HepG2 (cell line): ENCODE results near the gene KCND3. TPM values are rescaled to one million over a fixed set of nuclear protein-coding genes. Genes with fewer than 3 reads are reported as not detected.

ENCODE experiments used
- ATAC-seq: fragments of 200-7000 bp; cut with Tn5 transposase; 3 replicates; pipeline ENCODE4 v1.9.1; 2020; ENCODE audit warnings: mild to moderate bottlenecking, moderate library complexity
- BruUV-seq: library from RNA; stranded (reverse); fragments of 400-500 nt; replicated peaks from 2 replicates; lab custom pipeline; 2021; lab: Mats Ljungman, UMichigan
- CTCF ChIA-PET: fragments of 300-600 bp; formaldehyde crosslinking; extraction: SDS; loops from one replicate; lab custom pipeline; 2021; ENCODE audit warnings: low total read pairs, inconsistent platforms, low intra/inter-chr PET ratio; lab: Yijun Ruan, JAX
- POLR2A ChIA-PET: fragments of 350-600 bp; sonication (Branson Sonifier 250); formaldehyde crosslinking; loops from one replicate; lab custom pipeline; 2020; ENCODE audit warnings: antibody characterized with exemption, inconsistent platforms; lab: Yijun Ruan, JAX
- DNase-seq: peaks from one replicate; pipeline ENCODE4 v3.0.0-alpha.2; 2015; ENCODE audit warnings: low spot score
- FAIRE-seq: peaks from 3 replicates; lab custom pipeline; 2011; peaks lifted over from hg19 to GRCh38; lab: Jason Lieb, UNC
- H2AFZ ChIP-seq: one replicate; pipeline ENCODE4 v1.6.1; 2011; ENCODE audit warnings: low read length, inconsistent platforms
- H3K27ac ChIP-seq: fragments of 300-600 bp; 3 replicates; pipeline ENCODE4 v1.8.0; 2011; ENCODE audit warnings: mixed run types, mild to moderate bottlenecking, mixed read lengths, low read length, inconsistent platforms; ENCODE audit not compliant: insufficient read depth; ENCODE audit errors: extremely low read length
- H3K27me3 ChIP-seq, 2 experiments: fragments of 200-600 bp in 1 of 2; 2 replicates in 1 of 2; 3 replicates in 1 of 2; pipeline versions ENCODE4 v1.6.0 to v1.8.0; 2011; ENCODE audit warnings: low read length in 2 of 2, mild to moderate bottlenecking in 2 of 2, moderate library complexity in 2 of 2, inconsistent platforms in 1 of 2; ENCODE audit not compliant: insufficient read depth in 2 of 2, control insufficient read depth in 1 of 2
- H3K36me3 ChIP-seq, 2 experiments: fragments of 200-600 bp in 1 of 2; replicated peaks in 1 of 2; 2 replicates in 1 of 2; 3 replicates in 1 of 2; pipeline versions ENCODE4 v1.5.1 to v1.8.0; 2011; ENCODE audit warnings: low read length in 2 of 2, inconsistent platforms in 1 of 2; ENCODE audit not compliant: insufficient read depth in 2 of 2, control insufficient read depth in 1 of 2
- H3K4me1 ChIP-seq: 2 replicates; pipeline ENCODE4 v1.5.1; 2012; ENCODE audit warnings: low read length, inconsistent platforms; ENCODE audit not compliant: insufficient read depth
- H3K4me2 ChIP-seq: 2 replicates; pipeline ENCODE4 v1.6.0; 2011; ENCODE audit warnings: low read depth, low read length, inconsistent platforms
- H3K4me3 ChIP-seq, 3 experiments: fragments of 200-600 bp in 1 of 3; sonication (generic), shearing (Covaris generic) in 1 of 3; replicated peaks in 1 of 3; 2 replicates each; pipeline ENCODE4 v1.5.1; 2011 to 2016; ENCODE audit warnings: low read length in 3 of 3, inconsistent platforms in 2 of 3, low read depth in 2 of 3, mild to moderate bottlenecking in 2 of 3, control low read depth in 1 of 3, mixed read lengths in 1 of 3; ENCODE audit not compliant: insufficient read depth in 1 of 3
- H3K79me2 ChIP-seq: one replicate; pipeline ENCODE4 v1.6.1; 2011; ENCODE audit warnings: low read length, inconsistent platforms; ENCODE audit not compliant: insufficient read depth
- H3K9ac ChIP-seq: 2 replicates; pipeline ENCODE4 v1.6.0; 2011; ENCODE audit warnings: mild to moderate bottlenecking, low read depth, low read length, inconsistent platforms; ENCODE audit not compliant: insufficient read depth
- H3K9me3 ChIP-seq: 2 replicates; pipeline ENCODE4 v1.5.1; 2012; ENCODE audit warnings: mild to moderate bottlenecking, low read length
- H4K20me1 ChIP-seq: 2 replicates; pipeline ENCODE4 v1.6.0; 2011; ENCODE audit warnings: inconsistent platforms, mild to moderate bottlenecking, low read length, moderate library complexity; ENCODE audit not compliant: insufficient read depth
- ARID2 ChIP-seq: sonication (generic); formaldehyde crosslinking; IDR thresholded peaks from 2 replicates; pipeline ENCODE4 v1.8.1; 2022; ENCODE audit warnings: mild to moderate bottlenecking, missing genetic modification reagents, borderline replicate concordance
- HNRNPLL ChIP-seq: fragments of 200-400 bp; formaldehyde crosslinking; IDR thresholded peaks from 2 replicates; pipeline ENCODE4 v1.6.1; 2017; ENCODE audit warnings: mild to moderate bottlenecking, low read depth, low read length; ENCODE audit not compliant: poor library complexity, severe bottlenecking
- HOXA5 ChIP-seq: sonication (generic); formaldehyde crosslinking; IDR thresholded peaks from 2 replicates; pipeline ENCODE4 v1.4.0; 2020; ENCODE audit warnings: missing genetic modification reagents
- NONO ChIP-seq, 2 experiments: fragments of 450-650 bp in 1 of 2; sonication (generic) in 1 of 2; formaldehyde crosslinking in 1 of 2; IDR thresholded peaks in 1 of 2; conservative IDR thresholded peaks in 1 of 2; 2 replicates each; pipeline versions ENCODE4 v1.6.1 to v1.8.0; 2017 to 2022; ENCODE audit warnings: mild to moderate bottlenecking in 1 of 2, missing genetic modification reagents in 1 of 2, moderate library complexity in 1 of 2
- RFXAP ChIP-seq: sonication (generic); formaldehyde crosslinking; IDR thresholded peaks from 2 replicates; pipeline ENCODE4 v1.4.0; 2020; ENCODE audit warnings: missing genetic modification reagents, borderline replicate concordance
- SMYD3 ChIP-seq: sonication (generic); formaldehyde crosslinking; IDR thresholded peaks from 2 replicates; pipeline ENCODE4 v1.8.1; 2023; ENCODE audit warnings: mild to moderate bottlenecking, missing genetic modification reagents
- ZFP1 ChIP-seq: IDR thresholded peaks from 2 replicates; pipeline ENCODE4 v1.6.1; 2016
- ZMYM2 ChIP-seq: sonication (generic); formaldehyde crosslinking; IDR thresholded peaks from 2 replicates; pipeline ENCODE4 v1.8.0; 2022; ENCODE audit warnings: mild to moderate bottlenecking, missing genetic modification reagents
- ZNF12 ChIP-seq: sonication (generic); formaldehyde crosslinking; IDR thresholded peaks from 2 replicates; pipeline ENCODE4 v1.5.0; 2020; ENCODE audit warnings: missing genetic modification reagents
- ZNF782 ChIP-seq: sonication (generic); formaldehyde crosslinking; IDR thresholded peaks from 2 replicates; pipeline ENCODE4 v1.4.0; 2020; ENCODE audit warnings: missing genetic modification reagents, mild to moderate bottlenecking, borderline replicate concordance
- WGBS: methylation state at CpG from one replicate; pipeline ENCODE4 v1.1.6; 2017; ENCODE audit warnings: low lambda C conversion rate; 5-methylcytosine and 5-hydroxymethylcytosine counted together
- in situ Hi-C: cut with HindIII; loops from 2 replicates; pipeline ENCODE4 v1.10.0; 2017; ENCODE audit warnings: low pct_unique_long_range_greater_than_20kb; ENCODE audit not compliant: extremely low pct_ligation_motif_present
- intact Hi-C: fragments of 100-400 bp; cut with micrococcal nuclease; formaldehyde crosslinking; loops from one replicate; pipeline ENCODE4 v1.10.0; 2022; ENCODE audit not compliant: unreplicated experiment
- polyA plus RNA-seq, 8 experiments: library from polyadenylated mRNA; depleted of rRNA in 3 of 8; stranded (reverse) in 7 of 8; unstranded in 1 of 8; fragments of >200 nt; fragmentation: Illumina TruSeq in 4 of 8; extraction: Trizol in 4 of 8; gene quantifications; 2 replicates each; pipeline versions ENCODE4 v1.2.1 to v1.2.3, GENCODE V29; 2011 to 2016; ENCODE audit warnings: low read depth in 4 of 8, missing spikeins in 1 of 8, mixed read lengths in 1 of 8; ENCODE audit not compliant: insufficient read depth in 1 of 8
- total RNA-seq, 5 experiments: library from RNA; depleted of rRNA; stranded (reverse); fragments of >200 nt; fragmentation: Illumina TruSeq; extraction: Trizol; gene quantifications; 2 replicates each; pipeline ENCODE4 v1.2.3, GENCODE V29; 2016; ENCODE audit warnings: low read depth in 1 of 5
- TF ChIP-seq, protein P1 (sequence below): sonication (generic); formaldehyde crosslinking; IDR thresholded peaks from 2 replicates; pipeline ENCODE4 v1.4.0; 2020; ENCODE audit warnings: missing genetic modification reagents
- TF ChIP-seq, protein P2 (sequence below): sonication (generic); formaldehyde crosslinking; IDR thresholded peaks from 2 replicates; pipeline ENCODE4 v1.5.0; 2020; ENCODE audit warnings: mild to moderate bottlenecking, missing genetic modification reagents

The KCND3 gene
- total and polyA plus RNA-seq, 2 of the 13 experiments (the other 11 are each of a cell fraction or from before 2014, with no cell fraction given), result 0.04 TPM; not detected in 1

DNA sequence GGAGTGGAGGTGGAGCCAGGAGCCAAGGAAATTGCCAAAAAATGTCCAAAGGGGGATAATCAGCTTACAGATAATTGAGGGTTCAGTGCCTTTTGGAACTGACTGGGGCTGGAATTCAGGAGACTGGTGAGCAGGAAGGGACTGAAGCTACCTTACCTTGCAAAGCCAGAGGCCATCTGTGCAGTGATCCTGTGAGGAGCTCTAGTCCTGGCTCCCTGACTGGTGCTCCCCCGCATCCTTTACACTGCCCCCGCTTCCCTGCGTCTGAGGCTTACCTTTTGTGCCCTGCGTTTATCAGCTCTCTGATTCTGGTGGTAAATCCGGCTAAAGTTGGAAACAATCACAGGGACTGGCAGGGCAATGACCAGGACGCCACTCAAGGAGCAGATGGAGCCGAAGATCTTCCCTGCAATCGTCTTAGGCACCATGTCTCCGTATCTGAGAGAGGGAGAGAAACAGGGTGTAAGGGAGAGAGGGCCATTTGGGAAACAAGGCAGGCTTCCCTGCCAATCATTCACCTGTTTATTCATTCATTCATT lies 202.7 kb downstream of the KCND3 start:
- Histone ChIP-seq H3K79me2 (no peaks in the 10 kb centered on the region), H4K20me1 (no peaks in the 10 kb centered on the region), H3K4me1 (0 out of 2 replicates have a peak, but pooled peaks cover under 1% of the 10 kb centered on the region), H3K36me3 (no peaks in the 10 kb centered on the region), H3K9me3 (no peaks in the 10 kb centered on the region), H2AFZ (no peak overlapping the region), H3K4me2 (no peak overlapping the region), H3K27me3 (peaks cover 0 to 44% of the 10 kb centered on the region in 2 experiments; a peak in 3 of 5 replicates), H3K9ac (no peak overlapping the region), H3K27ac (no peak overlapping the region), H3K4me3 (no peak overlapping the region)
- 17% methylated on average over 4 of the region's 9 CpGs for WGBS
- in situ Hi-C loops, result no loop called here
- ChIA-PET CTCF (no interaction called here), POLR2A (no interaction called here)
- no peak for TF ChIP-seq RFXAP (CRISPR knock-in tag)
- intact Hi-C loops, result no loop called here
- FAIRE-seq (no peak), ATAC-seq (no peak), DNase-seq (no peak)
- no TSS peak for BruUV-seq

DNA sequence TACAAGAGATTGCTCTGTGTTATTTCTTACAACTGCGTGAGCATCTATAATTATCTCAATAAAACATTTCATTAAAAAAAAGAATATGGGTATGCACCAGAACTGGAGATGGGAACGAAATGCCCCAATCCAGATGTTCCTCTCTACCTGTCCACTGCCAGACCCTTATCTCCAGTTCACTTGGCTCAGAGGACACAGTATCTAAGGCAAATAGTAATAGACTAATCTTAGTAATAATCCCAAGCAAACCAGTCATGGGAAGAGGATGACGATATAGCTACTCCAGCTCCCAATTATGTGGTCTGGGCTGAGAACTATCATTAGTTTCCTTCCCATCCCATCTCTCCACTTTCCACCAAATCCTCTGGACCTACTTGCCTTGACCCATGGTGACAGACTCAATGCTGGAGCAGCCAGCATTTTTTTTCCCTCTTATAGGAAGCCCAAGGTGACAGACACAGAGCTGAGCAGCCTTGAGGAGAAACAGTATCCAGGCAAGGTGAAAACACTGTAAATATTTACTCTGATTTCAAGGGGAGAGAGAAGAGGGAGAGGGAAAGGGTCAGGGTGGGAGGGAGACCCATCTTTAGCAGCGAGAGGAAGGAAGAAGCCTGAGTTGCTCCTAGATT lies 205.1 kb downstream of the KCND3 start:
- no TSS peak for BruUV-seq
- WGBS, result 29% methylated on average over 4 of the region's 4 CpGs
- ATAC-seq, result no peak
- TF ChIP-seq, protein P1, sequence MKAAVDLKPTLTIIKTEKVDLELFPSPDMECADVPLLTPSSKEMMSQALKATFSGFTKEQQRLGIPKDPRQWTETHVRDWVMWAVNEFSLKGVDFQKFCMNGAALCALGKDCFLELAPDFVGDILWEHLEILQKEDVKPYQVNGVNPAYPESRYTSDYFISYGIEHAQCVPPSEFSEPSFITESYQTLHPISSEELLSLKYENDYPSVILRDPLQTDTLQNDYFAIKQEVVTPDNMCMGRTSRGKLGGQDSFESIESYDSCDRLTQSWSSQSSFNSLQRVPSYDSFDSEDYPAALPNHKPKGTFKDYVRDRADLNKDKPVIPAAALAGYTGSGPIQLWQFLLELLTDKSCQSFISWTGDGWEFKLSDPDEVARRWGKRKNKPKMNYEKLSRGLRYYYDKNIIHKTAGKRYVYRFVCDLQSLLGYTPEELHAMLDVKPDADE (CRISPR knock-in tag), result no peak
- TF ChIP-seq HNRNPLL, result no peak
- no peak for TF ChIP-seq SMYD3
- TF ChIP-seq HOXA5 (CRISPR knock-in tag), result no peak
- TF ChIP-seq ZNF12, result no peak
- no peak for TF ChIP-seq ARID2 (CRISPR knock-in tag)
- no peak for TF ChIP-seq ZMYM2 (CRISPR knock-in tag)
- TF ChIP-seq, protein P2, sequence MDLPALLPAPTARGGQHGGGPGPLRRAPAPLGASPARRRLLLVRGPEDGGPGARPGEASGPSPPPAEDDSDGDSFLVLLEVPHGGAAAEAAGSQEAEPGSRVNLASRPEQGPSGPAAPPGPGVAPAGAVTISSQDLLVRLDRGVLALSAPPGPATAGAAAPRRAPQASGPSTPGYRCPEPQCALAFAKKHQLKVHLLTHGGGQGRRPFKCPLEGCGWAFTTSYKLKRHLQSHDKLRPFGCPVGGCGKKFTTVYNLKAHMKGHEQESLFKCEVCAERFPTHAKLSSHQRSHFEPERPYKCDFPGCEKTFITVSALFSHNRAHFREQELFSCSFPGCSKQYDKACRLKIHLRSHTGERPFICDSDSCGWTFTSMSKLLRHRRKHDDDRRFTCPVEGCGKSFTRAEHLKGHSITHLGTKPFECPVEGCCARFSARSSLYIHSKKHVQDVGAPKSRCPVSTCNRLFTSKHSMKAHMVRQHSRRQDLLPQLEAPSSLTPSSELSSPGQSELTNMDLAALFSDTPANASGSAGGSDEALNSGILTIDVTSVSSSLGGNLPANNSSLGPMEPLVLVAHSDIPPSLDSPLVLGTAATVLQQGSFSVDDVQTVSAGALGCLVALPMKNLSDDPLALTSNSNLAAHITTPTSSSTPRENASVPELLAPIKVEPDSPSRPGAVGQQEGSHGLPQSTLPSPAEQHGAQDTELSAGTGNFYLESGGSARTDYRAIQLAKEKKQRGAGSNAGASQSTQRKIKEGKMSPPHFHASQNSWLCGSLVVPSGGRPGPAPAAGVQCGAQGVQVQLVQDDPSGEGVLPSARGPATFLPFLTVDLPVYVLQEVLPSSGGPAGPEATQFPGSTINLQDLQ, result no peak
- TF ChIP-seq ZFP1 (CRISPR knock-in tag), result no peak
- no peak for TF ChIP-seq NONO (IDR thresholded peaks at IDR 0.05)
- no peak for TF ChIP-seq NONO (CRISPR knock-in tag; conservative IDR thresholded peaks at IDR 0.05)
- TF ChIP-seq ZNF782 (CRISPR knock-in tag), result no peak

More for the DNA sequence above, 205.1 kb downstream of the KCND3 start:
- CTCF ChIA-PET, result no interaction called here
- H3K27ac ChIP-seq, result no peak overlapping the region
- intact Hi-C loops (no loop called here), in situ Hi-C loops (no loop called here)
- no peaks in the 10 kb centered on the region for H3K36me3 ChIP-seq
- H3K9ac ChIP-seq, result no peak overlapping the region
- no peak overlapping the region for H3K4me3 ChIP-seq
- POLR2A ChIA-PET, result no interaction called here
- no peak for DNase-seq
- H3K9me3 ChIP-seq, result no peaks in the 10 kb centered on the region
- no peak for FAIRE-seq
- H3K79me2 ChIP-seq, result no peaks in the 10 kb centered on the region
- peaks cover 0 to 31% of the 10 kb centered on the region in 2 experiments; a peak in 3 of 5 replicates for H3K27me3 ChIP-seq
- H2AFZ ChIP-seq, result no peak overlapping the region
- H3K4me2 ChIP-seq, result no peak overlapping the region
- H4K20me1 ChIP-seq, result no peaks in the 10 kb centered on the region
- H3K4me1 ChIP-seq, result no peaks in the 10 kb centered on the region
